Measurements from ENCODE around the gene MB.

The MB gene

DNA sequence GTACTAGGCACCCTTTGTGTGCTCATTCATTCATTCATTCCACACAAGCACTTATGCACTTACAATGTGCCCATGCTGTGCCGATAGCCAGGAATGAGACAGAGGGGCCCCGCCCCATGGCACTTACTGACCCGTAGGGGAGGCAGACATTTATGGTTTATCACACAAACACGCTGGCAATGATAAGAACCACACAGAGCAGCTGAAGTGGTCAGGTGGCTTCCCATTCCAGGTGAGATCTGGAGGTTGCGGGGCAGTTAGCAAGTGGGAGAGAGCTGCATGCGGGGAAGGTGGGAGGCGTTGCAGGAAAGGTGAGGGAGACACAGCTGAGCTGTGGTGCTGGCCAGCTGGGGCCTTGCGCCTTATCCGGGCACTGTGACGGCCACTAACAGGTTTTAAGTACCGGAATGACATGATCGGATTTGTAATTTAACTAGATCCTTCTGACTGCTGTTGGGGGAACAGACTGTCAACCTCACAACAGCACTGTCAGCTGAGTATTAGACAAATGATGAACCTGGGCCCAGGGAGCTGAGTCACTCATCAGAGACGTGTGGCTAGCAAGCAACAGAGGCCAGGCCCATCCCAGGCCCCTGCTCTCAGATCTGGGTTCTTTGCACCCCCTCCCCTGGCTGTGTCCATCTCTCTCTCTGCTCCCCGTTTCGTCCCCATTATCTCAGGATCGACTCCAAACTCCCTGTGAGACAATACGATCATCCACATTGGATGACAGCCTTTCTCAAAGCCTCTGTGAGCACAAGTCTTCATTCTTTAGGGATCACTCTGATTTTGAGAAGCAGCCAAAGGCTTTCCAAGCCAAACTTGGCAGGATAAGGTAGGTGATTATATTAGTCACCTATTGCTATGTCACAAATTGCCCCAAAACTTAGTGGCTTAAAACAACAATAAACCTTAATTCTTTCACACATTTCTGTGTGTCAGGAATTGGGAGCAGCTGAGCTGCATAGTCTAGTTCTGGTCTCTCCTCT, 48.1 kb downstream of the MB start:
- DNase-seq: no peak

DNA sequence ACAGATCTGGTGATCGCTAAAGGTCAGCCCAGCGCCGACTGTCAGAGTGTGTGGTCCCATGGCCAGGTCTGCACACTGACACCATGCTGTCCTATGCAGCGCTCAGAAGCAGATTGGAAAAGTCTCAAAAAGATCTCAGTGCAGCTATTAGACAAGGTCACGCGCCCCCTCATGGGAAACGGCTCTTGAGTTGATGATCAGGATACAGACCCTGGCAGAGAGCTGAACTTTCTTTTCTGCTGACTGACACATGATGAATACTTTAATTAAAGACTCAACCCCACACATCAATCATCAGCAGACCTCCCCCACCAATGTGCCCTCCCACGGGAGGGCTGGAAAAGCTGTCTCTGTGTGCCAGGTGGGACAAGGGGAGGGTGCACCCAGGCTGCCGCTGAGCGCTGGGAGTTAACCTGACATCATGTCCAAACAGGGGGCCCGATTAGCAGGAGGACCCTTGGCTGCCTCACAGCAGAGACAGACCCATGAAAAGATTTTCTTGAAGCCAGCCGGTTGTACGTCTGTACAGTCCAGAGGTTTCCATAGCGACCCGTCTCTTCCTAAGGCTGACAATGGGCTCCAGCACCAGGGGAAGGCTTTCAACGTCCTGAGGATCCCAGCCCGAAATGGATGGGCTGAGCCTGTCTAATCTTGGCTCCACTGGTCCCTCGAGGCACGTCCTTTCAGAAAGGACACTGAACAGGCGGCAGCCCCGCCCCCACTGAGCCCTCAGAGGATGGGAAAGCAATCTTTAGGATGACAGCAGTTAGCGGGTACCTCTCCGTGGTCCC, 49.6 kb downstream of the MB start:
- no peak for DNase-seq

DNA sequence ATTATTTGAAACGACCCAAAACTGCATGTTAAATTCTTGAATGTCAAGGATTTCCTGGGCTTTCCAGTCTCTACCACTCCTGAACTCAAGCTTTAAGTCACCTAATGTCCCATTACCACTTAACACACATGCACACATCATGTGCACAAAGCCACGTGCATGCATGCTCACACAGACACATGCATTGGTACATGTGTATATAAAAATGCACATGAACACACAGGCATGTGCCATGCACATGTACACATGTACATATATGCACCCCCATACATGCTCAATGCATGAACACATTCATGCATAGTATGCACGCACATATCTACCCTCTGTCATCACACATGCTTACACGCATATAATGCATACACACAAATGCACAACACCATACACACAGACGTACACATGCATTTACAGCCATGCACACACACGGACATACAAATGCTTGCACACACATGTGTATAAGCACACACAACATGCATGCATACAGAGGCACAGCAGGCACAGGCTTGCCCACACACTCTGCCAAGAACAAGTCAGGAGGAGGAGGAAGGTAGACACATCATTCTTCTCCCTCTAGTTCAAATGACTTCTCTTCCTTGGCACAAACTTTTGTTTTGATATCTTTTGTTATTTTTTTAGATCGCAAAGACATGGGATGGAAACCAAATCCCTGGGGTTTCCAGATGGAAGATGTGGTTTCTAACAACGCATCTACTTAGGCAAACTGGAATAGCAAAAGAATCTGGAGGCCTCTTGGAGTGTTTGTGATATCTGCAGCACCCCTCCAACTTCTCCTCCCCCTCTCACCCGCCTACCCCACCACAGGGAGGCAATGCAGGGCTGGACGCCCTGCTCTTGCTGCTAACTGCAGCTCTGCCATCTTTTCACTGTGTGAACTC, 51.9 kb downstream of the MB start:
- DNase-seq: no peak

DNA sequence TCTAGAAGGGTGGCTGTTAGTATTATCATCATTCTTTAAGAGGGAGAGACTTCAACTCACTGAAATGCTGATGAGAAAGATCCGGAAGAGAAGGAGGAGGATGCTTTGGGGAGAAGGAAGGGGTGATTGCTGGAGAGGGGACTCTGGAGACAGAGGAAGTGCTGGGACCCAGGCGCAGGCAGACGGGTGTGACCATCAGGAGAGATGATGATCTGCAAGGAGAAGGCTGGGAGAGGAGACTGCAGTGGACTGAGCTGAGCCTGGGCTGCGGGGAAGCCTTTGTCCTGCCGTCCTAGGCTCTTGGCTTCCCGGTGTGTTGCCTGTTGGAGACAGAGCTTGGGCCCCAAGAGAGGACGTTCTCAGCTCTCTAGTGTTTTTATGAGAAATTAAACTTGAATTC, 53.9 kb downstream of the MB start:
- no peak for DNase-seq

DNA sequence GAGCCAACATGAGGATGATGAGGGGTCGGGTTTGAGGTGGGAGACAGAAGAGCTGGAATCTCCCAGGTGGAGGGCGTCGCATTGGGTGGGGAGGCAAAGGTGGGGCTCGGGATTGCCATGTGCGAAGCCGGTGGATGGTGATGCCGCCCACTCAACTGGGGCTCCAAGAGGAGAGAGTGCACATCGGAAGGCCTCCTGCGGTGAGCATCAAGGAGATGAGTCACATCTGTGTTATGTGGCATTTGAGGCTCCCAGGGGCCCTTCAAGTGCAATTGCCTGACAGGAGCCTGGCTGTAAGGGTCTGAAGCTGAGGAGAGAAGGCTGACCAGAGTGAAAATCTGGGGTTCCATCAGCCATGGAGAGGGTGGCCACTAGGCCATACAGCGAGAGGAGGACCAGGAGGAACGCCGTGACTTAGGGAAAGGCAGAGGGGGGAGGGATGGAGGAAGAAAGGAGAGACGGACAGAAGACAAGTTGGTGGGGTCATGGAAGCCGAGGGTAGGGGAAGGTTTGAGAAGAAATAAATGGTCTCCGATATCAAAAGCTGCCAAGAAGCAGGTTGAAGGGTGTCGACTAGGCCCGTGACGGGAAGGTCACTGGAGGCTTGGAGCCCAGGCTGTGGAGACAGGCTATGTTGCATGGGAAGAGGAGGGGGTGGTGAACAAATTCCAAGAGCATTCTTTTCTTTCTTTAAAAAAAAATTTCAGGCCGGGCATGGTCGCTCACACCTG, 55.2 kb downstream of the MB start:
- DNase-seq: no peak

DNA sequence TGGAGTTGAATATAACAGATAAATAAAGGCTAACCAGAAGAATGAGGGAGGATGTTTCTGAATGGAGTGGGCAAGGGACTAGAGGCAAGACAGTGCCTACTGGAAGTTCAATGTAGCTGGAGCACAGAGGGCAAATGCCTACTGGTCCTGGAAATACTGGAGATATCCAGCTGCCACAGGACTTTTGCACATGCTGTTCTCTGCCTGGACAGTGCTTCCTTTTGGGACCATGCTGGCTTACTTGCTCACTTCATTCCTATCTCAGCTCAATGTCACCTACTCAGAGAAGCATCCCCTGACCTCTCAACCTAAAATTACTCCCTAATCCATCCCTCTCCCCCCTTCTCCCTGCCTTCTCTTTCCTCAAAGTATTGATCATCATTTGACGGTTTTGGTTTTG, 56.3 kb downstream of the MB start:
- DNase-seq: no peak

DNA sequence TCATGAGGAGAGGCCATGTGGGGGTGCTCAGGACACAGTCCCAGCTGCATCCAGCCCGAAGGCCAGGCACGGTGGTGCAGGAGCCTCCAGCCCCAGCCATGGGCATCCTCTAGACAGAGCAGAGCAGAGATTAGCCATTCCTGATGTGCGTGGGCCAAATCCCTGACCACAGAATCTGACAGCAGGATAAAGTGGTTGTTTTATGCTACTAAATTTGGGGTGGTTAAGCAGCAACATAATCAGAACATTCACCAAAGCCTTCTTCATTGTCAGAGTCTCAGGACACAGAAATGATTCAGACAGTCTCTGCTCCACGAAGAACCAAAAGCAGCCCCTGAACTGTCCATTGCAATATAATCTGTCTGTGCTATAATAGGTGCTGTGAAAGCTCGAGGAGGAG, 56.8 kb downstream of the MB start:
- DNase-seq: no peak

DNA sequence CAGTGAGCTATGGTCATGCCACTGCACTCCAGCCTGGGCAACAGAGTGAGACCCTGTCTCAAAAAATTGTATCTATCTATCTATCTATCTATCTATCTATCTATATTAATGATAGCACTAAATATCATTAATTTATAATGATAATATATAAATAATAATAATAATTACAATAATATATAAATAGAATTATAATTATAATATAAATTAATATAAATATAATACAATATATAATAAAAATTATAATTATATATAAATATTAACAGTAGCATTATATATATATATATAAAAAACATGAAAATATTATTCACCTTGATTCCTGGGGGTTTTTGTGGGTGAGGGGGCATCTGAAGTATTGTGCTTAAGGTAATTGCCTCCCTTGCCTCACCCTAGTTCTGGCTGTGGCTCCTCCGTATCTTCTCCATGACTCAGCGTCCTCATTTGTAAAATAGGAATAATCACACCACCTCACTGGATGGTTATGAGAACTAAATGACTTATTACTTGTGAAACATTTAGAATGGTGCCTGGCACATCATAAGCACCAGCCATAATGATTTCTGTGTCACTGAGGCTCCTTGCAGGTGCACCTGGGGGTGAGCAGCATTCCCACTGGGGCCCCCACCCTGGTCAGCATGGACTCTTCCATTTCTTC, 57.6 kb downstream of the MB start:
- DNase-seq: no peak

DNA sequence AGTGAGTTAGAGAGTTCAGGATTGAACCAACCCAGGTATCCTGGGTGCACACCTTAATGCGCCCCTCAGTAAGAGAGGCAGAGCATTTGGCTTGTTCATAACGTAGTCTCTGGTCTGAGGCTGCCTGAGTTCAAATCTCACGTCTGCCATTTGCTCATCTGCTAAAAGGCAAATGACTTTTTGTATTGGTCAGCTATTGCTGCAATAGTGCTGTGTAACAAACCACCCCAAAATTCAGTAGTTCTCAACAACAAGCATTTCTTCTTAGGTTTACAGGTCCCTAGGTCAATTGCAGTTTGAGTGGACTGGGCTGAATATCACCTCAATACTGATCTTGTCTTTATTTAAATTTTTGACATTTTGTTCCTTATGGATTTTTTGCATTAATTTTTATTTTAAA, 58.4 kb downstream of the MB start:
- no peak for DNase-seq

DNA sequence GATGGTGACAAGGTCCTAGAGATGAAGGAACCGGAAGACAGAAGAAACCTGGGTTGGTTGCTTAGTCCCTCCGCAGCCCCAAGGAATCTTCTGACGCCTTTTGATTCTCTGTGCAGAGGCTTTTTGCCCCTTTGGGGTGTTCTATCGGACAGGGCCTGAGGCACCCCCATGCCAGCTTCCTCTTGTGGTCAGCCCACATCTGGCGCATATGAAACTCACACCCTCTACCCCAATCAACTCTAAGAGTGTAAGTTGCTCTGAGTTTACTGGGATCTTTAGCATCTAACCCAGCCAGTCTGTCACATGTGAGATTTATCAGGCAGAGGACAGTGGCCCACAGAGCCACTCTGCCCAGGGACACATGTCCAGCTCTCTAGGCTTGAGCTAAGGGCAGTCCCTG, 59.1 kb downstream of the MB start:
- DNase-seq: no peak
